Hematopoietic multipotent progenitor cell (in vitro differentiated cells): Measurements from ENCODE around the gene RPRM. TPM values are rescaled to one million over a fixed set of nuclear protein-coding genes. Genes with fewer than 3 reads are reported as not detected.
"Not testable (repeated sequence)": the region's sequence is repeated elsewhere in the genome, so short reads cannot be mapped to it uniquely, and the experiment has no call there.

Experiments used
- DNase-seq, 3 donors: peaks; one replicate each; pipeline ENCODE4 v3.0.0-alpha.2; 2011 to 2015; ENCODE audit warnings: low read depth in 2 of 3, low spot score in 2 of 3
- small RNA-seq: library from RNA; depleted of rRNA; stranded (forward); fragments of <200 nt; gene quantifications from one replicate; pipeline ENCODE3, GENCODE V24; 2012
- total RNA-seq: library from RNA; depleted of rRNA; stranded (reverse); fragments of >200 nt; gene quantifications from one replicate; pipeline ENCODE4 v1.2.3, GENCODE V29; 2012

Gene RPRM
- total RNA-seq, 1 donor = under 0.01 TPM

DNA sequence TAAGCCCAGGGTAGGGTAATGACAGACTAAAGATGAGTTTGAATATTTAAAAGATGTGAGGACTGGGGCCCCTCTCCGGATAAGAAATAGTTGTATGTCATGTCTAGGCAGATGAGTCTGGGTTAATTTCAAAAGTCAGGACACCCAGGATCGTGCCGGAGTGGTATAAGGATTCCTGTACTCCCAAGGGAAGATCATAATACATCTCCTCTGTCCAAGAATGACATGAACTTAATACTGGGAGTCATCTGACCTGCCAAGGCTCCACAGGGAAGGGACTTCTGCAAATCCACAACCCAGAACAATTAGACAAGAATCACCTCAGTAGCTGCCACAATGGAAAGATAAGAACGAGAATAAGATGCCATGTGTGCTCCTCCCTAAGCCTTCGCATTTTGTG is 17.1 kb downstream of the RPRM start:
- no peak for DNase-seq

DNA sequence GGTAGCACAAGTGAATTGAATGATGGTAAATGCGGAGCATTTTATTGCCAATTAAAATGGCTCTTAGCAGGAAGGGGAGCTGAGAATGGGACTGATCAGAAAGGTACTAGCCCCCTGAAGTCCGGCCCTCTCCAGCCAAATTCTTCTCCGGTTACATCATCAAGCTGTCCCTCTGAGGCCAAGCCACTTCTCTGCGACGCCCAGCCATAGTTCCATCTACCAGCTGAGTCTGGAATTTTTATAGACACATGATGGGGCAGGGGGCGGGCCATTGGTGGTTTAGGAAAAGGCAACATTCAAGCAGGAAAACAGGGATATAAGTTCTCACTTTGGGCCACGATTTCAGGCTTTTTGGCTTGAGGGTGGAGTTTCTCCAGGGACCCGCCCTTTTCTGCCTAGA is 22.7 kb downstream of the RPRM start:
- no peak for DNase-seq

GRCh38 chr2:153455403-153455802 is 23.2 kb downstream of the RPRM start:
- DNase-seq = no peak

DNA sequence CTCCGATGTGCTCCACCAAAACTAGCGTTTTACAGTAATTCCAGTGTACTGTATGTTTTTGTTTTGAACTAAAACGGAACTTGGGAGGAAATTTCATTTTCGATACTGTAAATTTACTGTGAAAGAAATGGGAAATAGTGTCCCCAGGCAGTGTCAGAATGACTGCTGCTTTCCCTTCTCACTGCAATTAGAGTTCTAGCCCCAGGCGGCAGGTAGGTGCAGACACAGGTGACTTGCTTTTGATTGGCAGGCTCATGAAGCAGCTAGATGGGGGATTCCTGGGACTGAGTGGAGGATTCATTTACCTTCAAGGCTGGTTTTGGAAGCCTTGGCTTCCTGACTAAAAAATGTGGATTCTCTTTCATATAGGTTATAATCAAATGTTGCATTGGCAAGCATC is 27.0 kb downstream of the RPRM start:
- no peak for DNase-seq

DNA sequence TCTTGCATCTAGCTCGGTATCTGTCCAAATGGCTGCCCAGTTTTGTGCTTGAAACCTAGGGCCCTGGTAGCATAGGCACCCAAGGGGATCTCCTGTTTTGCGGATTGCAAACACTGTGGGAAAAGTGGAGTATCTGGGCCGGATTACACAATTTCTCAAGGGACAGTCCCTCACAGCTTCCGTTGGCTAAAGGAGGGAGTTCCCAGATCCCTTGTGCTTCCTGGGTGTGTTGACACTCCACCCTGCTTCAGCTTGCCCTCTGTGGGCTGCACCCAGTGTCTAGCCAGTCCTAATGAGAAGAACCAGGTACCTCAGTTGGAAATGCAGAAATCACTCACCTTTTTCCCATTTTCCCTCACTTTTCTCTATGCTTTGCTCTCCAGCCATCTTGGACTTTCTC is 35.5 kb downstream of the RPRM start:
- DNase-seq = no peak

GRCh38 chr2:153442616-153443015 is 35.9 kb downstream of the RPRM start:
- DNase-seq = not testable (repeated sequence)

- not testable (repeated sequence) for DNase-seq
Measured at GRCh38 chr2:153440090-153440489, 38.5 kb downstream of the RPRM start.

DNA sequence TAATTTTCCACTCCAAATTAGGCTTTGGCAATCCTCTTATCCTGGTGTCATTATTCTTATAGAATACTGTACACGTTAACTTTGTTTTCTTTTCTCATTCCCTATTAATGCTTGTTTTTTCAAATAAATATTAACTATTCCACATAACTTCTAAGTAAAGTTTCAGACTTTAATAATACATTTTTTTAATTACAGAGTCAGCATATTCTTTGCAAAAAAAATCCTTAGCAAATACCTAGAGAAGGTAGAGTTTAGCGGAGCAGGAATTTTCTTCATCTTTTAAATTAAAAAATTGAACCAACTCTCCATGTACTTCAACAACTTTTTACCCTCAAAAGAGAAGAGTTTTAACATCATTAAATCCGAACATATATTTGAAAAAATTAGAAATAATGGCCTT is 45.2 kb downstream of the RPRM start:
- DNase-seq = no peak

GRCh38 chr2:153432381-153432780 is 46.2 kb downstream of the RPRM start:
- no peak for DNase-seq

GRCh38 chr2:153431114-153431513 is 47.4 kb downstream of the RPRM start:
- no peak for DNase-seq

Small RNAs within 50 kb of the gene (small RNA-seq; reads per million reads assigned to genes)
- not detected for gene RF00275
